HUES6 (cell line): ENCODE data around the gene BCO1.

Experiments used
- H3K27ac ChIP-seq: 2 replicates; pipeline ENCODE4 v1.7.0; 2013; ENCODE audit warnings: low read depth, mild to moderate bottlenecking, low read length, inconsistent platforms
- H3K27me3 ChIP-seq: 2 replicates; pipeline ENCODE4 v1.6.1; 2013; ENCODE audit warnings: low read length; ENCODE audit not compliant: control insufficient read depth, insufficient read depth
- H3K36me3 ChIP-seq: 2 replicates; pipeline ENCODE4 v1.6.1; 2013; ENCODE audit warnings: low read length; ENCODE audit not compliant: control insufficient read depth, insufficient read depth
- H3K4me1 ChIP-seq: 2 replicates; pipeline ENCODE4 v1.6.1; 2013; ENCODE audit warnings: low read length; ENCODE audit not compliant: control insufficient read depth, insufficient read depth
- H3K4me3 ChIP-seq: 2 replicates; pipeline ENCODE4 v1.5.1; 2013; ENCODE audit warnings: low read depth, low read length
- H3K9ac ChIP-seq: one replicate; pipeline ENCODE4 v1.6.1; 2013; ENCODE audit warnings: mild to moderate bottlenecking, low read length
- H3K9me3 ChIP-seq: 2 replicates; pipeline ENCODE4 v1.6.1; 2013; ENCODE audit warnings: low read depth, low read length; ENCODE audit not compliant: control insufficient read depth, insufficient read depth

Gene BCO1

DNA sequence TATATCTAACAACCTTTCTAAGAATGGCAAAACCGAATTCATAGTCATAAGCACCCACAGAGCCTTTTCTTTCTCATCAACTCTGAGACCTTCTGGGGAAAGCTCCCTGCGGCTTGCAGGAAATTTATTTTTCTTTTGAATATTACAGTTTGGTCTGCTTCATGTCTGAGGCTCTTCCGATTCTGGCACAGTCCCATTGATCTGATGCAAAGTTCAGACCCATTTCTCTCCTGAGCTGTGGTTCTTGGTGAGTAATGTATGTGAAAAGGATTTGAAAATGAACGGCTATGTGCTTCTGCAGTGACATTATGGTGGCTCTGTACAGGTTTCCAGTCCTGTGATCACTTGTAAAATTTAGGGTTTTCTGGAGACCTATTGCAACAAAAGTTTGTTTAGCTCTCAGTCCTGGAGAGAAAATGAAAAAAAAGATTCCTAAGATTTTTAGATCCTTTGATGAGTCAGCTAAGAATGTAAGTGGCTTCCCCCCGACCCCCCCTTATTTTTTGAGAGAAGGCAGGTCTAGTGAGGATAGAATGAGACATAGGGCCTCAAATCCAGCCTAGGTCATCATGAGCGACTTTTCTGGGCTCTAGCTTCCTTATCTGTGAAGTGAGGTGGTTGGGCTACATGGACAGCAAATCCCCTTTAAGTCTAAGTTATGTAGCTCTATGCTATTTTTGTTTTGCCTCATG, 80.9 kb downstream of the BCO1 start:
- H3K4me3 ChIP-seq: no peak overlapping the region
- H3K27me3 ChIP-seq: peaks cover 5% of the 10 kb centered on the region; the same call in 1 of the 2 replicates
- no peaks in the 10 kb centered on the region for H3K9me3 ChIP-seq

DNA sequence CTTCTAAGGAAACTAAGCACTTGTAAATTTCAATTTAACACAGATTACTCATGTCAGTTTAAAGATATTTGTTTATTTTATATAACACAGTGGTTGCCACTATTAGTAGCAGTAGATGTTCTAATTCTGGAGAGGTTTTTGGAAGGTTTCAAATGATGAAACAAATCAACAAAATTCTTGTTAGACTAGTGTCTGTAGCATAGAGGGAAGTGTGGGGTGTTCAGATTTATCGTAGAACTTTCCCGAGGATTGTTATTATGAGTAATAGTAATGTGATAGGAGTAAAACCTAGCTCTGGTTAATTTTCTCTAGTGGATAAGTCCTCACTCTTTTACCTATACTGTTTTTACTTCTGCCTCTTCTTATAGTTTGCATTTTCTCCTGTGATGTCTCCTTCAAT, 82.5 kb downstream of the BCO1 start:
- Histone ChIP-seq H3K4me1 (peaks cover 4% of the 10 kb centered on the region; the same call in 1 of the 2 replicates), H3K9me3 (no peaks in the 10 kb centered on the region), H3K4me3 (no peak overlapping the region), H3K27me3 (peaks cover under 1% of the 10 kb centered on the region; the same call in 1 of the 2 replicates), H3K36me3 (no peaks in the 10 kb centered on the region), H3K9ac (no peak overlapping the region), H3K27ac (no peak overlapping the region)

More for the DNA sequence above, 80.9 kb downstream of the BCO1 start:
- Histone ChIP-seq H3K36me3 (no peaks in the 10 kb centered on the region), H3K9ac (no peak overlapping the region), H3K4me1 (peaks cover 8% of the 10 kb centered on the region; the same call in 1 of the 2 replicates), H3K27ac (no peak overlapping the region)

DNA sequence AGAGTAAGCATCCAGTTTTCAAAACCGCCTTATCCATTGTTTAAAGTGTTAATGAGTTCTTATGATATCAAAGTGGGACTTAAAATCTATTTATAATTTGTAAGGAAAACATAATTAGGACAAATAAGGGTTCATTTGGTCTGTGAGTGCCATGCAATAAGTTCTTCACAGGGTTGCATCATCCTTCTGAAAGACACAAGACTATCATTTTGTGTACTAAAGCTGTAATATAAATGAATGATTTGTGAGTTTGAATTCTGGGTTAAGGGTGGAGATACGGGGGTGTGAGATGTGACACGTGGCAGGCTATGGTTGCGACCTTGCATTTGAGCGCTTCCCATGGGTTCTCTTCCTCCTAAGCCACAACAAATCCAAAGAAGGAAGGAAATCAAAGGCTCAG, 83.0 kb downstream of the BCO1 start:
- no peak overlapping the region for H3K27ac ChIP-seq
- peaks cover 3% of the 10 kb centered on the region; the same call in 1 of the 2 replicates for H3K4me1 ChIP-seq
- no peaks in the 10 kb centered on the region for H3K9me3 ChIP-seq

DNA sequence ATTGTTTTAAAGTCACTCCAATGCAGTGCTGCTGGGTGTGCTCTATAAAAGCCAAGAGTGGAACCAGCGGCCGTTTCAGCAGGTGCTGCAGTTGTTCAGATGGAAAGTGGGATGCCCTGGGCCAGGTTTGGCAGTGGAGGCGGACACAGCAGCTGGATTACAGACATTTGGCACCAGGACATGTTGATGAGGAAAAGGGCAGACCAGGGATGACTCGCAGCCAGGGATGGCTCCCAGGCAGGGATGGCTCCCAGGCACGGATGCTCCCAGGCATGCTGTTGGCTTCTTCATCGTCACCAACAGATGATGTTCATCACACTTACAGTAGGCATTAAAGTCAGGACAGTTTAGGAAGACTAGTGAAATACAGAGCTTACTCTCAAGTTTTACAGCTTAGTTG, 86.3 kb downstream of the BCO1 start:
- Histone ChIP-seq H3K4me3 (no peak overlapping the region), H3K36me3 (no peaks in the 10 kb centered on the region), H3K27me3 (no peaks in the 10 kb centered on the region), H3K27ac (no peak overlapping the region), H3K4me1 (no peaks in the 10 kb centered on the region), H3K9me3 (no peaks in the 10 kb centered on the region), H3K9ac (no peak overlapping the region)

More for the DNA sequence above, 83.0 kb downstream of the BCO1 start:
- Histone ChIP-seq H3K4me3 (no peak overlapping the region), H3K27me3 (no peaks in the 10 kb centered on the region), H3K36me3 (no peaks in the 10 kb centered on the region), H3K9ac (no peak overlapping the region)

- Histone ChIP-seq H3K27ac (no peak overlapping the region), H3K9me3 (no peaks in the 10 kb centered on the region), H3K4me1 (no peaks in the 10 kb centered on the region), H3K36me3 (no peaks in the 10 kb centered on the region), H3K9ac (no peak overlapping the region), H3K27me3 (no peaks in the 10 kb centered on the region), H3K4me3 (no peak overlapping the region)
These were observed 88.5 kb downstream of the BCO1 start for GRCh38 chr16:81327011-81327410.

GRCh38 chr16:81327447-81328196, 89.1 kb downstream of the BCO1 start:
- Histone ChIP-seq H3K36me3 (no peaks in the 10 kb centered on the region), H3K9me3 (no peaks in the 10 kb centered on the region), H3K4me3 (no peak overlapping the region), H3K4me1 (no peaks in the 10 kb centered on the region), H3K27me3 (no peaks in the 10 kb centered on the region), H3K27ac (no peak overlapping the region), H3K9ac (no peak overlapping the region)

- Histone ChIP-seq H3K9me3 (no peaks in the 10 kb centered on the region), H3K27me3 (no peaks in the 10 kb centered on the region), H3K4me1 (no peaks in the 10 kb centered on the region), H3K9ac (no peak overlapping the region), H3K4me3 (no peak overlapping the region), H3K27ac (no peak overlapping the region), H3K36me3 (no peaks in the 10 kb centered on the region)
These were observed 91.5 kb downstream of the BCO1 start for GRCh38 chr16:81329947-81330346.

GRCh38 chr16:81333356-81333755, 94.9 kb downstream of the BCO1 start:
- Histone ChIP-seq H3K9me3 (no peaks in the 10 kb centered on the region; the same call in 1 of the 2 replicates), H3K4me1 (no peaks in the 10 kb centered on the region), H3K4me3 (no peak overlapping the region), H3K9ac (no peak overlapping the region), H3K27me3 (no peaks in the 10 kb centered on the region), H3K36me3 (0 out of 2 replicates have a peak, but pooled peaks cover 3% of the 10 kb centered on the region), H3K27ac (no peak overlapping the region)

- H3K4me3 ChIP-seq: no peak overlapping the region
- H3K27me3 ChIP-seq: no peaks in the 10 kb centered on the region
- H3K9me3 ChIP-seq: peaks cover 11% of the 10 kb centered on the region; the same call in 1 of the 2 replicates
- H3K27ac ChIP-seq: no peak overlapping the region
- H3K36me3 ChIP-seq: 0 out of 2 replicates have a peak, but pooled peaks cover 3% of the 10 kb centered on the region
- H3K4me1 ChIP-seq: no peaks in the 10 kb centered on the region
- no peak overlapping the region for H3K9ac ChIP-seq
These were observed 97.2 kb downstream of the BCO1 start for GRCh38 chr16:81335669-81336068.

DNA sequence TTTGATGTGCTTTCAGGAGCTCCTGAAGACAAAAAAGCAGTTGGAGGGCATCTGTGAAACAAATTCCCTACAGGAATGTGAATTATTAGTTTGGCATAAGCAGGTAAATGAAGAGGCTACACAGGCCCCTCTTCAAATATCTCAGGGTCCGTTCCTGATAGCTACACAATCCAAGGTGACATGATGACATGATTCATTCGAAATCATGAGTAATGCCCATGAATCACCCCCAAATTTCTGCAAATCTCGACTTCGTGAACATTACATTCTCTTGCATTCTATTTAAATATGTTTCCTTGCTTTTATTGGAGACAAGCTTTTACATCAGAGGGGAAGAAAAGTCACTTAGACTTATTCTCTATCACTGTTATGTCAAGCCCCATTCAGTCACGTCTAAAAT, 98.6 kb downstream of the BCO1 start:
- peaks cover 11% of the 10 kb centered on the region; the same call in 1 of the 2 replicates for H3K9me3 ChIP-seq
- no peaks in the 10 kb centered on the region for H3K27me3 ChIP-seq
- H3K9ac ChIP-seq: no peak overlapping the region
- no peak overlapping the region for H3K4me3 ChIP-seq
- H3K4me1 ChIP-seq: no peaks in the 10 kb centered on the region
- H3K36me3 ChIP-seq: 0 out of 2 replicates have a peak, but pooled peaks cover 3% of the 10 kb centered on the region
- H3K27ac ChIP-seq: no peak overlapping the region
